CD4-positive, alpha-beta T cell treated with Interleukin-4 for 4 hours (primary cell): ENCODE data around the gene VPS54.

ENCODE experiments used
- DNase-seq: peaks from one replicate; pipeline ENCODE4 v3.0.0-alpha.2; 2020

VPS54 gene, protein sequence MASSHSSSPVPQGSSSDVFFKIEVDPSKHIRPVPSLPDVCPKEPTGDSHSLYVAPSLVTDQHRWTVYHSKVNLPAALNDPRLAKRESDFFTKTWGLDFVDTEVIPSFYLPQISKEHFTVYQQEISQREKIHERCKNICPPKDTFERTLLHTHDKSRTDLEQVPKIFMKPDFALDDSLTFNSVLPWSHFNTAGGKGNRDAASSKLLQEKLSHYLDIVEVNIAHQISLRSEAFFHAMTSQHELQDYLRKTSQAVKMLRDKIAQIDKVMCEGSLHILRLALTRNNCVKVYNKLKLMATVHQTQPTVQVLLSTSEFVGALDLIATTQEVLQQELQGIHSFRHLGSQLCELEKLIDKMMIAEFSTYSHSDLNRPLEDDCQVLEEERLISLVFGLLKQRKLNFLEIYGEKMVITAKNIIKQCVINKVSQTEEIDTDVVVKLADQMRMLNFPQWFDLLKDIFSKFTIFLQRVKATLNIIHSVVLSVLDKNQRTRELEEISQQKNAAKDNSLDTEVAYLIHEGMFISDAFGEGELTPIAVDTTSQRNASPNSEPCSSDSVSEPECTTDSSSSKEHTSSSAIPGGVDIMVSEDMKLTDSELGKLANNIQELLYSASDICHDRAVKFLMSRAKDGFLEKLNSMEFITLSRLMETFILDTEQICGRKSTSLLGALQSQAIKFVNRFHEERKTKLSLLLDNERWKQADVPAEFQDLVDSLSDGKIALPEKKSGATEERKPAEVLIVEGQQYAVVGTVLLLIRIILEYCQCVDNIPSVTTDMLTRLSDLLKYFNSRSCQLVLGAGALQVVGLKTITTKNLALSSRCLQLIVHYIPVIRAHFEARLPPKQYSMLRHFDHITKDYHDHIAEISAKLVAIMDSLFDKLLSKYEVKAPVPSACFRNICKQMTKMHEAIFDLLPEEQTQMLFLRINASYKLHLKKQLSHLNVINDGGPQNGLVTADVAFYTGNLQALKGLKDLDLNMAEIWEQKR

DNA sequence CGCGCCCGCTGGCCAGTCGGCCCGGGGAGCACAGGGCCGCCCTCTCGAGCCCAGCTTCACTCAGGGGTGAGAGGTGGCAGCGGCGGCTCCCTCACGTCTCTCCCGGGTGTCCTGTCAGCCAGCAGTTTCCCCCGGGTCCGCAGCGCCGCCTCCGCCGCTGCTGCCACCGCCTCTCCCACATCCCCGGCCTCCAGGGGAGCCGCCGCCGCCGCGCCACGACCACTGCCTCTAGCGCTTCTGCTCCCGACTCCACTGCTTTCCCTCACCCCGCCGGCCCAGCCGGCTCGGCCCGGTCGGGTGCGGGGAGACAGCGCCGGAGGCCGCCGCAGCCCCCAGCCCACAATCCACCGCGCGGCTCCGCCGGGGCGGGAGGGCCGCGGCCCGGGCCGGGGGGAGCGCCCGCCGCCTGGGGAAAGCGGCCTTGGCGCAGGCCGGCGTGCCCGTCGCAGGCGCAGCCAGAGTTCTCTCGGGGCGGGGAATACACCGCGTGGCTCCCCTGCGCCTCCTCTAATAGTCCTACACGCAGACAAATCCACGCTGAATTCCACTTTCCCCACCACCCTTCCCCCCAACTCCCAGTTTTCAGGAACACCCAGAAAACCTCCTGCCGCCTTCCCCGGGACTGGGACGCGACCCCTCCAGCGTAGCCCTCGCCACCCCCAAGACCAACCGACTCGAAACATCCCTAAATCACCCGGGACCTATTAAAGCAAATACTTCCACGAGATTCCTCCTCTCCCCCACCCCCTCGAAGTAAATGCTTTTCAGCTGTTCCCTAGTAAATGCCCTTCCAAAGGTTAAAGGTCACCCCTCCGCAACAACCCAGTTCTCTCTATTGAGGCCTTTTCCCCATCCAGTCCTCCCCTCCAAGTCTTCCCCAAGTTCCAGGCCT is at the start of gene VPS54:
TSS of gene VPS54 (minus strand) at position 346 of the 892 bp plus-strand sequence. CDS start 35,429 bp downstream, outside the sequence.
- peak; percentile 44 for DNase-seq

DNA sequence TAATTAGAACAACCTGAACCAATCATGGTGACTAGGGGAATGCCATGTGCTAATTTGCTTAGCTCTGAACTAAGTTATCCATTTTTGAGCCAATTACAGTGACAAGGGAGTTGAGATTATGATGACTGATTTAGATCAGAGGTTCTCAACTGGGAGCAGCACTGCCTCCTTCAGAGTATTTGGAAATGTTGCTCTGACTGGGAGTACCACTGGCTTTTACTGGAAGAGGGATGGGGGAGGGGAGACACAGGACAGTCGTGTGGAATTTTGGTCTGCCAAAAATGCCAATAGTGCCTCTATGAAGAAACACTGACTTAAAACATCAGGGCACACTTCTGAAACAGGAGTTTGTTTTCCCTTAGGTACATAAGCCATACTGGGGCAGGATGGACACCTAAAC is 48.1 kb upstream of the VPS54 start:
- DNase-seq, result no peak

DNA sequence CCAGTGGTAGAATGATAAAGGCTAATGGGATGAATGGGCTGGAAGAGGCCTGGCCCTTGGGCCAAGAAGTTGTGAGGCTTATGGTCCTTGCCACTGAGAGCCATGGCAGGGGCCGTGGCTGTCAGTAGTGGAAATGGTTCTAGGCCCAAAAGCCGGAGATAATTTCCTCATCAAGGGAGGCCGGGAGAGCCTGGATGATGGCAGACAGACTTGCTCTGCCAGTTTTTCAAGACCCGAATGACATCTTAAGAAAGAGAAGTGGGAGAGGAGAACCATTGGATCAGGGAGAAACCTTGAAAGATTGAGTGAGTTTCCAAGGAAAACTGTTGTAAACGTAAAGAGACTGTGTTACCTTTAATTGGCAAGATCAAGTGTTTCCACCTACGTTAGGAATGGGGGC is 46.3 kb upstream of the VPS54 start:
- DNase-seq, result no peak

DNA sequence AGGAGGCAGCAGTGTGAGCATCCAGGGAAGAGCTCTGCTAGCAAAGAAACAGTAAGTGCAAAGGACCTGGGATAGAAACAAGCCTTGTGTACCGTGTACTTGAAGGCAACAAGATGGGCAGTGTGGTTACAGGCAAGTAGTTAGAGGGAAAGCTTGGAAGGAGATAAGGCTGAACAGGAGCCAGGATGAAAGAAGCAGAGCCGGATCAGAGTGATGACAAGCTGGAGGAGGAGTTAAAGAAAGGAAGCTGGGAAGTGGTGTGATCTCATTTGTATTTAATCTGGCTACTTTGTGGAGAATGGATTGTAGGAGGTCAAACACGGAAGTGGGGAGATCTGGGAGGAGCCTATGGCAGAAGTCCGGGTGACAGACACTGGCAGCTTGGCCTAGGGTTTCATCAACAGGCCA is 44.7 kb upstream of the VPS54 start:
- DNase-seq, result no peak

DNA sequence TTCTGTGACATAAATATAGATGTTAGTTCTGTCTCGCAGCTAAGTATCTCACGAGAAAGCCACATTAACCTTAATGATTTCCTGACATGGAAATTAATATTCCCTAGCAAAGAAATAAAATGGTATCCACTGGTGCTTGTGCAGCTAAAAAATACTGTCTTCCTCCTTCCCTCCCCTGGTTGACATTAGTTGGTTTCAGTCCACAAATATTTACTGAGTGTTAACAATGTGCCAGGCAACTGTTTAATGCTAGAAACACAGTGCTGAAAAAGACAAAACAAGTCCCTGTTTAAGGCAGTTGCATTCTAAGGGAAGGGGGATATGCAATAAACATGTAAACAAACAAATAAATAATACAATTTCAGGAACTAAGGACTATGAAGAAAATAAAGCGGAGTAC is 44.2 kb upstream of the VPS54 start:
- no peak for DNase-seq

DNA sequence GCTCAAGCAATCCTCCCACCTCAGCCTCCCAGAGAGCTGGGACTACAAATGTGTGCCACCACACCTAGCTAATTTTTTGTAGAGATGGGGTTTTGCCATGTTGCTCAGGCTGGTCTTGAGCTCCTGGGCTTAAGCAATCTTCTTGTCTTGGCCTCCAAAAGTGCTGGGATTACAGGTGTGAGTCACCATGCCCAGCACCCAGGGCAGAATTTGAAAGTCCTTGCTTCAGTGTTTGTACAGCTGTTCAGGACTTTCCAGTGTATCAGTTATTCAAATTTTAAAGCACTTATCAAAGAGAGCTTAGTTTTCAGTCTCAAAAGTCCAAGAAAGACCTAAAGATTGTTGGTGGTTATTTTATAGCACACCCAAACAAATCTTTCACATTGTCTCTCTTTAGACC is 43.6 kb upstream of the VPS54 start:
- DNase-seq, result no peak

DNA sequence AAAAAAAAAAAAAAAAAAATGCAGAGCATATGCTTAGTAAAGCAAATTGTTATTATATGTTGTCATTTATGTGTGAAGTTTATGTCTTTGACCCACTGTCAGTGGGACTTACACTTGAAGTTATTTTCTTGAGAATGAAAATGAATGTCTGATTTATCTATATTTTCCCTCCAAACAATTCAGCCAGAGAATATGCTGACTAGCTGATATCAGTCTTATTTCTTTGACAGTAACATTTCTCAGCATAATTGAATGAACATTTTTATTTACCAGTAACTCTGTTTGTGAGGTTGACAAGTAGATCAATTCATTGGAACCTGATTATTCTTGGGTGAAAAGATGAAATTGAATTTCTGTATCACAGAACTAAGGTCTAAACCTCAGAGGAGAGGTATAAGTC is 40.0 kb upstream of the VPS54 start:
- no peak for DNase-seq

DNA sequence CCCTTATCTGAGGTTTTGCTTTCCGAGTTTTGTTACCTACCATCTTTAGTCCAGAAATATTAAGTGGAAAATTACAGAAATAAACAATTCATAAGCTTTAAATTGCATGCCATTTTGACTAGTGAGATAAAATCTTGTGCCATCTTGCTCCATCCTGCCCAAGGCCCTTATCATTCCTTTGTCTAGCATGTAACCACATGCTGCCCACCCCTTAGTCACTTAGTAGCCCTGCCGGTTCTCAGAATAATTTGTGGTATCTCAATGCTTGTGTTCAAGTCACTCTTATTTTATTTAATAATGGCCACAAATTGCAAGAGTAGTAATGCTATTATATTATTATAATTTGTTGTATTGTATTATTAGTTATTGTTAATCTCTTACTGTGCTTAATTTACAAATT is 36.8 kb upstream of the VPS54 start:
- no peak for DNase-seq

DNA sequence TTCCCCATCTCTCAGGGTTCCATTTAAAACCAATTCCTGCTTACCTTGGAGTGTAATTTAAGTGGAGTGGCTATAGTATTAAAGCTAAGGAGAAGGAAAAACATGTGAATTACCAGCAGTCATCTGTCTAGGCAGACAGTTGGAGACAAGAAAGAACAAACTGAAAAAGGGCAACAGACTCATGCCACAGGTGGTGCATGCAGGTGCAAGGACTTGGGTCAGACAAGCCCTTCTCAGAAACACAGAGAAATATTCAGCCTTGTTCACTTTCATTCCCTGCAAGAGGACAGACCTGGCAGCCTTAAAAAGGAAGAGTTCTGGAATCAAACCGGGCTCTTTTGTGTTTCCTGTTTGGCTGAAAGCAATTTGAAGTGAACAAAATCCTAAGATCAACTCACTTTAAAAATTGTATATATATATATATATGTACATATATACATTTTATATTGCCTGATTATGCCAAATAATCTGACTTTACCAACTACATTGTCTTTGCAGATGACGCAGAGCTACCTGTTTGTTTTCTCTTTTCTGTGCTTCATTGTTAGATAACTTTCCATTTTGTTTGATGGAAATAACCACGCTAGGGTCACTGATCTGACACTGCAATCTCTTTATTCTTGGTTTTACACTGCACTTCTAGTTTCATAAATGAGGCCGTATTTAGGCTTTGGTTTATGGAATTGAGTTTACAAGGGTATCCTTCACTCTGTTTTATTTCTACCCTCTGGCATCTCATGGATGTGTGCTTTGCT is 35.1 kb upstream of the VPS54 start:
- no peak for DNase-seq

DNA sequence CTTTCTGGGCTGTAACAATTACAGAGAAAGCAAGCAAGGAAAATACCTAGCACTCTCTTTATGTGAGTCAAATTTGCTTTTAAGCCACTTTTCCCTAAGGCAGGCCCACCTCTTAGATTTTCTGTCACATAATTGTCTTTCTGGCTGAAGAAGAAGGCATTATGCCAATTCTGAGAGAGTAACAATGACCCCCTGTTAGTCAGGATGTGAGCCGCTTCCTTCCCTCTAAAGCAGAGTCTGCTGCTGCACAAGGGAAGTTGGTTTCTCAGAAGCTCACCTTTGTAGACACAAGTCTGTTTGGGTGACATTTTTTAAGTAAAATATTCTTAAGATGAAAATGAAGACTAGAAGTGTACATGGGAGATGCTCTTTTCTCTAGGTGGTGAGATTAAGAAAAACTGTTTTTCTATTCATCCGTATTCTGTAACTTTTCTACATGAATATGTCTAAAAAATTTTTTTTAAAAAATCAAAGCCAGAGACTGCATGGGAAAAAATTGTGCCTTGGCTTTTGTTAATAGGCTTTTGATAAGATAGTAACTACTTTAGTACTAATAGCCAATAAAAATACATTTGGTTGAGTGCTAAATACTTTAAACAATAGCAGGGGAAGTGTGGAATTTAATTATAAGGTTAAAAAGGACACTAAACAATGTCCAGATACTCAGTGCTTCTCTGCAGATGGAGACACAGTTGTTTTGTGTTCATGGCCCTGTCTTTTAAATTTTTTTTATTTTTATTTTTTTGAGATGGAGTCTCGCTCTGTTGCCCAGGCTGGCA is 33.4 kb upstream of the VPS54 start:
- DNase-seq, result peak; percentile 32

DNA sequence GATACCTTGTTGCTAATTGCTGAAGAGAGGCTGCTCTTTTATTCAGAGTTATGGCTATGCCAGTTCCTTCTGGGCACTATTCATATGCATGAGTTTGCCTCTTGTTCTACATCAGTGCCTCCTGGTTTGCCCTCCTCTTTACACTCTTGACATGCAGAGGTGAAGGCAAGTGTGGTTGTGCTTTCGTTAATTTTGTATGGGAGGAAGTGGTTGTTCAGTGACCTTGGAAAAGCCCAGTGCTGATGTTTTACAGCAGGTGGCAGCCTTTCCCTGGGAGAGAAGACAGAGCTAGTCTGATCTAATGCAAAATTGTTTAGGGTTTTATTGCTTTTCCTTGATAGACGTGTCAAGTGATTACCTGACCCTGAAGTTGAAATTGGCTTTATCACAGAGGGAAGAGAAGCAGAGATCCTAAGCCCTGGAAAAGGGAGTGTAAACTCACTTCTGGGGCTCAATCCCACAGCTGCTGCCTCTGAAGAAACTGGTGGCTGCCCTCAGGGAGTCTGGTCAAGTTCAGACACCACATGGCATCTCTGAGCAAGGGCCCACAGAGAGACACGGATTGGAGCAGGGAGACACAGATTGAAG is 30.5 kb upstream of the VPS54 start:
- DNase-seq, result peak; percentile 82

DNA sequence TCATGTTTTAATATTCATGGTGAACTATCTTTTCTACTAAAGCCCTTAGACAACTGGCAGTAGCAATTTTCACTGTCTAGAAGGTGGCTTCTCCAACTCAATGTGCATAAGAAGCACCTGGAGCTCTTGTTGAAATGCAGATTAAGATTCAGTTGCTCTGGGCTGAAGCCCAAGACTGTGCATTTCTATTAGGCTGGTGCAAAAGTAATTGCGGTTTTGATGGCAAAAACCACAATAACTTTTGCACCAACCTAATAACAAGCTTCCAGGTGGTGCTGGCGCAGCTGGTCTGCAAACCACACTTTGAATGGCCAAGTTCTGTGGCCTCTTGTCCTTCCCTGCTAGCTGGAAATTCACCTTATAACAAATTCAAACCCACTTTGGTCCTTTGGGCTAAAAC is 26.7 kb upstream of the VPS54 start:
- DNase-seq, result no peak

DNA sequence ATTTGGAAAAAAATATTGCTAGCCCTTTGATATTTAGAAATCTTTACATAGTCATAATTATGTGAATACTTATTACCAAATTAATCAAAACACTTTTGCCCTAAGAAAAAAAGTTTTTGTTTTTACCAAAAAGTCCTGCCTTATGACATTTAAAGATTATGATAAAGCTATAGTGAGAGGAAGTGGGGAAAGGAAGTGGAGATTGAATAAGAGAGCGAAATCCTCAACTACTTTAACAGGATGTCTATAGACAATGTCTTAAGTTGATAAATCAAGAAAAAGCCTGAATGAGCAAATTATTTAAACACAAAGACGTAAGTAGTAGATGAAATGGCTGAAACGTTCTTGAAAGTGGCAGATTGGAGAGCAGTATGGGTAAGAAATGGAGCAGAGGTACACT is 20.9 kb upstream of the VPS54 start:
- no peak for DNase-seq

DNA sequence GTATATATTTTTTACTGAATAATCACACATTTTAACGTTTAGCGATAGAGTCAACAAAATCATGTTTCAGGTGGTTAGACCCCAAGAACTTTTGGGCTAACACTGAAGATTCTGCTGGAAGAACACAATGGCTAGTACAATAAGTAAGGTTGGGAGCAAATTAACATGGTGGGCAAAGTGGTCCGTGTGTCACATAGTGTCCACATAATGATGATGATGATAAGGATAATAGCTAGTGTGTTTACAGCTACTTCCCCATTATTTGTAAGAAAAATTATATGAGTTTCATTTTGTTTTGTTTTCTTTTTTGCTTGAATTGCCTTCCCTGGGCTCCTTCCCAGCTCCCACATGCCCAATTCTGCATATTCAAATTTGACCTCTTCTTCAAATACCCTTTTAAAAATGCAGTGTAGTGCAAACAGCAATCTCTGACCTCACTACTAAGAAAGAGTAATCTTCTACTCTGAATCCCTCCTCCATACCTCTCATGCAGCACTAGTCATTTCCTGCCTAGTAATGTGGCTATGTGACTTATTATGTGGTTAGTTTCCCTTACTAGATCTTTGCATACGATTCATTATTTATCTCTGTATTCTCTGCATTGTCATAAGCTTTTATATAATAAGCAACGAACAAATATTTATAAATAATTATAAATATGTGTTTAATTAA is 16.9 kb upstream of the VPS54 start:
- peak; percentile 77 for DNase-seq

DNA sequence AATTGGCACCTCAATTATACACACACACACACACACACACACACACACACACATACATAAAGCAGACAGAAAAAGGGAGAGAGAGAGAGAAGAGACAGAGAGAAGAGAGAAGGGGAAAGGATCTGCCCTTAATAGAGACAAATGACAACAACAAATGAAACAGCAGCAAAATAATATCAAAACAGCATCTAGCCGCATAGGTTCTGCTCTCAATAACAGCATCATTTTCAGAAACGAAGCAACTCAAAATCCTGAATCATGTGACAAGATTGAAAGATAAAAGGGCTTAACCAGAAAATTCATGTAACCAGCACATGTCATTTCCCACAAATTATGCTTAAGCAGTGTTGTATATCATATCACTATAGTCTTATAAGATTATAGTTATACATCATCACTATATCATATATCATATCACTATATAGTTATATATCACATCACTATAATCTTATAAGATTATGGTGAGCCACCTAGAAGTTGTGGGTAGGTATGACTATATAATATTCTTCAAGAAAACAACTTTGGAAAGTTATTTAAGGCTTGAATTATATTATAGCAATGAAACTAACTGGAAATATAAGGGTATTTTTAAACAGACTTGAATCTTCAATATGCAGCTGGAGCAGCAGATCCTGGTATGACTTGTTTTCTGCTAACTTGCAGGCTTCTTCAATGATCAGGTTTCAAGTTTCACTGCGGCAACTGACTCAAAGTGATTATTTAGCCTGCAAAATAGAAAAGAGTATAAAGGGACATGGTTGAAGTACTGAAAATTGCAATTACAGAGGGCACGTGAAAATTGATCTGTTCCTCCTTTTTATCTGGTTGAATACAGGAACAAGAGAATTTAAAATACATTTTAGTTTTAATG is 16.1 kb upstream of the VPS54 start:
- peak; percentile 46 for DNase-seq

DNA sequence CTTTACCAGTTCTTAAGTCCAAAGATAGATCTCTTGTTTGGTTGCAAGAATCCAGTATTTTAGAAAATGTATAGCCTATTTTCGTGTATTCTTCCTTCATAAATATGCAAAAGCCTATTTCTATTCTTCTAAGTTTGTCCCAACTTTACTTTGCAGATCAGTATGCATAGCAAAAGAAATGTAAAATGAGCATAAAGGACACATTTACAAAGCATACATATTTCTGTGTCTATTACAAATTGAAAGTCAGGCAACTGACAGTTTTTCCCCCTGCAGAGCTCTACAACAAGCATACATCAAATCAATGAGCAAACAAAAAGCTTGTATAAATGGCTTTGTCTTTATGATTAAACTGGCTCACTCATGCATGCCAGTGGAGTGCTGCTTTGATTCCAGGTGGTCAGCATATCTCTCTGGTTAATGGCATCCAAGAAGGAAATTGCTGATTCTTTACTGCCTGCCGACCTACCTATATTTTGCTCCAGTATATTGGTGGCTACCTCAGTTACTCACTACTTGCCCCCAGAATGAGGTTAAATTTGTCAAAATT is 10.0 kb upstream of the VPS54 start:
- no peak for DNase-seq

DNA sequence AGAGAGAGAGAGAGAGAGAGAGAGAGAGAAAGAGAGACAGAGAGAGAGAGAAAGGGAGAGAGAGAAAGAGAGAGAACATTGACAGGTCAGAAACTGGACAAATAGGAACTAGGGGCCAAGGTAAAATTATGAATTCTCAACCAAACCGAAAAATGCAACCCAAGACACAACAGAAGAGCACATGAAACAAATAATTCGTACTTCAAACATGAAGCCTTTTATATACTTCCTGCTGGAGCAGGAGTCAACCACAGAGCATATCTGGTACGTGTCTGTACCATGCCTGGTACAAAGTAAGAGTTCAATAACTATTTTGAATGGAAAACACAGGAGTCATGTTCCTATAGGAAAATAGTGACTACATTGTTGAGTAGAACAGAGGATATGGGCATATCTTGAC is 6.5 kb upstream of the VPS54 start:
- DNase-seq, result peak; percentile 18

DNA sequence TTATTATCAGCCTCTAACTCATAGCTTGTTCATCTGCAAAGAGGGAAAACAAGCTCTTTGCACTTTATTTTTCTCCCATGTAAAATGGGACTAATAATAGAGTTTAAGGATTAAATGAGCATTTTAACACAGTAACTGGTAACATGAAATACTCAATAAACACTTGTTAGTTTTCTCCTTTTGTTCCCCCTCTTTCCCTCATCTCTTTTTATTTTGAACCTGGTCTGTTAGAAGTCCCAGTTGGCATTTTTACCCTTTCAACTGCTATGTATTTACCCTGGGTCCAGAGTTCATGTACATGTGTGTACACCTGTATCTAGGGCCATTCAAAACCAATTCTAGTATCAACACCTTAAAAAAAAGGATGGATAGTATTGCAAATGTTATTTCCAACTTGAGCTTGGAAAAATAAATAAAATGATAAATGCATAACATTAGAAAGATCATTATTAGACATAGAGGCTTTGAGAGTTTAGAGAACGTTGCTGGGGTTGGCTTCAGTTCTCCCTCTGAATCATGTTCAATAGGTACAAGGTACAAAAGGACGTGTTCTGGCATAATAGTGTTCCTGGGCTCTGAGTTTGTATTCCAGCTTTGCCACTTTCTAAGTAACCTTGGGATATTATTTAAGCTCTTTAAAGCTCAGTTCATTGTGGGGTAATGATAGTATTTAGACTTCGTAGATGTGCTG is 5.2 kb upstream of the VPS54 start:
- no peak for DNase-seq
